GM21529 (cell line): ENCODE results near the gene GPC2.

ENCODE experiments used
- ATAC-seq: cut with Tn5 transposase; IDR thresholded peaks from one replicate; pipeline ENCODE4 v1.9.1; 2021; ENCODE audit not compliant: unreplicated experiment

The GPC2 gene

GRCh38 chr7:100170101-100170897 is 6.9 kb downstream of the GPC2 start:
- ATAC-seq = no peak

GRCh38 chr7:100169147-100169850 is 7.9 kb downstream of the GPC2 start:
- no peak for ATAC-seq

DNA sequence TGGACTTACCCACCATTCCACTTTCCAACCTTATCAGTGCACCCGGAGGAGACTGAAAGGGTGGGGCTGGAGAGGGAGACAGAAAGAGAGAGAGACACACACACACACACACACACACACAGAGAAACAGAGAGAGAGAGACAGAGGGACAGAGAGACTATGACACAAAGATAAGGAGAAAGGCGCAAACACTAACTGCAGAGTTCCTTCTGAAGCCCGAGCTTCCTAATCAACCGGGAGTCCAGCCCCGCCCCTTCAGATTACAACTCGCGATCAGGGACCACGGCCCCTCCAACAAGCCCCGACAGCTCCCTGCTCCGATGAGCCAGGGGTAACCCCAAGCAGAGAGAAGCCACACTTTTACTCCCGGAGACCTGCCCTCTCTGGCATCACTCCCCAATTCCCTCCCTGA is 9.3 kb downstream of the GPC2 start:
- no peak for ATAC-seq

DNA sequence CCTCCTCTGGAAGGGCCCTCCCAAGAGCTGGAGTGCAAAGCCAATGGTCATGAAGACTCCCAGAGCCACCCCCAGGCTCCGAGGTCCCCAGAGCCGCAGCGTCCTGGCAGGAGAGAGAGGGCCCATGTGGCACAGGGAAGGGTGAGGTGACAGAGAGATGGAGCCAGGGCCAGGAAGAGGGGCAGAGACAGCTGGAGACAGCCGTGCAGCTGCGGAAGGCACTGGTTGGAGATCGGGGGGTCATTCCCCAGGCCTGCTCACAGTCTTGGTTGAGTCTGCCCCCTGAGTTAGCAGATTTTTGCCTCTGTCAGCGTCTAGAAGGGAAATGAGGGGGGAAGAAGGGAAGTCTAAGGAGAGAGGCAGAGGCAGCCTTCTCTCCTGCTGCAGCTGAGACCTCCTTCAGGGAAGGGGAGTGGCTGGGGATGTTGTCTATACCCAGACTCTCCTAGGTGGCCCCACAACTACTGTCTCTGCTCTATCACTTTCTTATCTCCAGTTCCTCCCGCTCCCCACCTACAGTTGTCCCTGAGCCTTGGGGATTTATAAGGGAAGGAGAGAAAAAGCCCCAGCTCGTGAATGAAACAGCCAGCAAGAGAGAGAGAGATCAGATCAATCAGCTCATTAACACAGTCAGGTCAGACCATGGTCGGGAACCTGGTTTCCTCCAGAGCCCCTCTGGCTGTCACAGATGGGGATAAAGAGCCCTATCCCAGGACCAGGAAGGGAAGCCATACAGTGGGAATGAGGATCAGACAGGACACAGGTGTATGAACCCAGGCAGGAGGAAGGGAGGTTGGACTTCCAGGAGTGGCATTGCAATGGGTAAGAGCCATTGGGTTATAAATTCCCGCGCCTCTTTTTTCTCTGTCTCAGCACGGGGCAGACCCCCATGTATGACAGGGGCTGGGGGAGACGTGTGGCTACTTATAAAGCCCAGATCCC is 9.9 kb downstream of the GPC2 start:
- ATAC-seq = no peak

DNA sequence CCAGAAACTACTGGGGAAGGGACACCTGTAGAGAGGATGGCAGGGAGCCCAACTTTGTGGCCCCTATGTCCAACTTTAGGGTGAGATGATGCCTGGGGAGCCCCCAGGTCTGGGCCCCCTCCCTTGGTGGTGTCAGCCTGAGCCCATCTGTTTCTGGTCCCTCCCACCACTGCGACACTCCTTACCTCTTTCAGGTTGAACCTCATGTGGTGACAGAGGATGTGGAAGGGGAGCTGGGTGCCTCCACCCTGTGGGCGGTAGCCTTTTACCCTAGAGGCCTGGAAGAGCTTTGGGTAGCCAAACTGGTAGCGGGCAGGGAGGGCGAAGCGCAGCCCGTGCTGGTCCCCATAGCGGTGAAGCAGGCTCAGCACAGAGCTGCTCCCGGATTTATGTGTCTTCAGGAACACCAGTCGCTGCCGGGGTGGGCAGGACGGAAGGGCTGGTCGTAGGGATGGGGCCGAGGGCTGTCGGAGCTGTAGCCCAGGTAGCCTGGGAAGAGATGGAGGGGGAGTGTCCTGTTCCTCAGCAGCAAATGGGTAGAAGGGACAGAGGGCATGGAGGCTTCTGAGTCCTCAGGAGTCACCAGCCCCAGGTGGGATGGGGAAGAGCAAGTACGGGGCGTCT is 10.8 kb downstream of the GPC2 start:
- no peak for ATAC-seq

DNA sequence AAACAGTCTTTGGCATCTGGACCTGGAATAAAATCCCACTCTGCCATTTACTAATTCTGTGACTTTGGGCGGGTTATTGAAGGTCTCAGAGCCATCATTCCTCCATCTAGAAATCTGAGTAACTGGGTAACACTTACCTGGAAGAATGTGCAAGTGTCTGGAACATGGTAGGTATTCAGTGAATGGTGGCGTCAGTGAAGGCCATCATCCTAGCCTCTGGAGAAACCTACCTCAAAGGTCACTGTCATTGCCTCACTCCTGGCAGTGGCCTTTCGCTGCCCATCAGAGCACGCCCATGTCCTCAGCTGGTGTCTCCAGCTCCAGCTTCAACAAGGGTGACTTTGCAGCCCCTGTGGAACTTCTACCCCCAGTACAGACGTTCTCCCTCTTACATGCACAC is 13.3 kb downstream of the GPC2 start:
- ATAC-seq = no peak

DNA sequence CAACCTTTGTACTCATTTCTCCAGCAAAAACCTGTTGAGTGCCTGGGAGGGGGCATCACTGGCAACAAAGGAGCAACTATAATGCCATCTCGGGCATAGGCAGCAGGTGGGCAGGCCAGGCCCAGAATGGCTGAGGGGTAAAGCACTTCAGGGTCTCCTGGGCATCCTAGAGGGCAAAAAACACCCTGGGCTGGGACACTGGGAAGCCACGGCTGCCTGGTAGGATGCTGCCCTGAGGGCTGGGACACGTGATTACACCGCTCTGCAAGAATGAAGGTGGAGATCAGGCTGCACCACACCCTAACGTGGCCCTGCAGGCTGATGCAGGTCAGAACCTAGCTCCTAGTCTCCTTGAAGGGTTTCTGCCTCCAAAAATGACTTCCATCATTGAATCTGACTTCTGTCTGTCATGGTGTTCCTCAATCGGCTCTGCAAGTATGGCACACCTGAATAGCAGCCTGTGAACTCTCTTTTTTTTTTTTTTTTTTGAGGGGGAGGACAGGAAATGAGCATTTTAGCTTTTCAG is 14.1 kb downstream of the GPC2 start:
- ATAC-seq = no peak

- no peak for ATAC-seq
These were observed 17.1 kb downstream of the GPC2 start for GRCh38 chr7:100160067-100160466.

DNA sequence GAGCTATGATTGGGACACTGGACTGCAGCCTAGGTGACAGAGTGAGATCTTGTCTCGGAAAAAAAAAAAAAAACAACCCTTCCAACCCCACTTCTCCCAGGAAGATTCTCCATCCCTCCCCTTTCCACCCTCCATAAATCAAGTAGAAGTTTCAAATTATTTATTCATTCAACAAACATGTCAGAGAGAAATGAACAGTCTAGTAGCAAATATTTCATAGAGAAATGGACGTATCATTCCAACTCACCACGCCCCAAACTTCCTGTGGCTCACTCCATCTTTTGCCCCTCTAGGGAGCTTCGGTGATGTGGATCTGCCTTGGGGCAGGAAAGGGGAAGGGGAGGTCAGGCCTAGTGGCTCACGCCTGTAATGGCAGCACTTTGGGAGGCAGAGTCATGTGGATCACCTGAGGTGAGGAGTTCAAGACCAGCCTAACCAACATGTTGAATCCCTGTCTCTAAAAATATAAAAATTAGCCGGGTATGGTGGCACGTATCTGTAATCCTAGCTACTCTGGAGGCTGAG is 18.0 kb downstream of the GPC2 start:
- ATAC-seq = no peak

- ATAC-seq = peak; percentile 75
These were observed 18.7 kb downstream of the GPC2 start, which contains the start of gene TRAPPC14 for GRCh38 chr7:100158229-100159098. TSS of gene TRAPPC14 (minus strand) at chr7:100158723. CDS start at chr7:100158499, 224 bp downstream.

DNA sequence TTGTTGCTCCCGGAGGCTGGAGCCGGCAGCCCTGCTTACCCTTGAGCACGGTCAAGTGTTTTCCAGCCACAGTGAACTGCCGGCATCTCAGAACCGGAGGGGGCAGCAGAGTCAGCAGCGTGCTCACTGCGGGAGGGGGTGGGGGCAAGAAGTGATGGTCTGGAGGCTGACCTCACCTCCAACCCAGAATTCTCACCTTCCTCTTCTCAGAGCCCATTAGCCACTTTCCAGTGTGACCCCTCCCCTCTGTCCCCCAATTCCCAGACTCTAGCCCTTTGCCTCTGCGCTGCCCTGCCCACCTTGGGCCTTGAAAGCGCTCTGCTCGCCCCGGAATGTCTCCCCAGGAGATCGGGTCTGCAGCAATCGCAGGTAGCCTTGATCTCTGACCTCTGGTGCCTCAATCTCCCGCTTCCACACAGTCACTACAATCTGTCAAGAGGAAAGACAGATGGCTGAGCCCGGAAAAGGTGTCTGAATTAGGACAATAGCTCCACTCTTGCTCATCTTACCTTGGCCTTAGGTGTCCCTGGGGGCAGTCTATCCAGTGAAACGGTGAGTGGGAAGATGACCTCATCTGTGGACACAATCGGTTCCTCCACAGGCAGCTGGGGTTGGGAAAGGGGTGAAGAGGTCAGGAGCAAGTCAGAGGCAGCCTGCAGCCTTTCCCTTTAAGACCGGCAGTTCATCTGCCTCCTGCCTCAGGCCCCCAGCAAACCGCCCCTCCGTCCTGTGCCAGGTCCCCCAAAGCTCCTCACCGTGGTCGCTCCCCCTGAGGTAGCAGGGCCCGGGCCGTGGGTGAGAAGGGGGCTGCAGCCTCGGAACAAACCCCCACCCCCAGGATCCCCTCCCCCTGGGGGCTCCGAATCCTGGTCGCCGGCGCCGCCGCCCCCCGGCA is 19.6 kb downstream of the GPC2 start:
- no peak for ATAC-seq

DNA sequence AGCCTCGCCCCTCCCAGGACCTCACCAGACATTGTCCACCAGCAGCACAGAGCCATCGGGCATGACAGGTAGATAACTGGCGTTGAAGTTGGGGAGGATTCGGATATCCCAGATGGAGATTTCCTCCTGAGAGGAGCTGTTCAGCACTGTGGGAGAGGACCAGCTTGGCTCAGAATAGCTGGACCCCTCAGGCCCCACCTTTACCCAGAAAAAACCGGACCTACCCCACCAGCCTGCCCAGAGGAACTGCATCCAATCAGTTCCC is 20.2 kb downstream of the GPC2 start:
- no peak for ATAC-seq

GRCh38 chr7:100156331-100157068 is 20.7 kb downstream of the GPC2 start:
- ATAC-seq = no peak

DNA sequence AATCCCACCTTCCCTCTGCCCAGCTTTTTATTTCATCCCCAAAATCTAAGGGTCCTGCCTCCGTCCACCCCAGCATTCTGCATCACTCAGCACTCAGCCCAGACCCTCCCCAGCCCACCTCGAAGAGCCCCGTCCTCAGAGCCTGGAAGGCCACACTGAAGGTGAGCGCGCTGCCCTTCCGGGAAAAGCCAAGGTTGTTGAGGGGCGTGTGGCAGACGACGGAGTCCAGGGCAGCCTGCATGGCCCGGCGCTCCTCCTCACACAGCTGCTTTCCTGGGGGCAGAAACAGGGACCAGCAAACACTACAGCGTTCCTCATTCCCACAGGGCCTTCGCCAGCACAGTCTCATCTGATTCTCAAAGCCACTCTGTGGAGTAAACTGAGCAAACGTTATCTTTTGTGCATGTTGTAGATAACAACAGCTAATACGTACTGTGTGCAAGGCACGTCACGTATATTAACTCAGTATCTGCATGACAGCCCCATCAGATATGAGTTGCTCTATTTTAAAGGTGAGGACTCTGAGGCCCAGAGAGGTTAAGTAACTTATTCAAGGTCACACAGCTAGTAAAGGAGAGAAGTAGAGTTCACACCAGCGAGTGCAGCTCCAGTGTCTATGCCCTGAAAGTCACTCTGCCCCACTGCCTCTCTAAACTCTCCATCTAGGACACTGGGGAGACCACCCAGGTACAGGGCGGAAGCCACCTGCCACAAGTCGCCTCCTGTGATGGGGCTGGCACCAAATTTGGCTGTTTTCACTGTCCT is 21.4 kb downstream of the GPC2 start:
- ATAC-seq = no peak

GRCh38 chr7:100154651-100155491 is 22.3 kb downstream of the GPC2 start:
- ATAC-seq = no peak
